Neural cell (in vitro differentiated cells): ENCODE measurements around the gene DLG2. TPM values are rescaled to one million over a fixed set of nuclear protein-coding genes. Genes with fewer than 3 reads are reported as not detected.

Experiments used
- H2AFZ ChIP-seq: fragments of 200-600, 300-800 bp; sonication (generic), shearing (Covaris generic); 2 replicates; pipeline ENCODE4 v1.6.0; 2014; ENCODE audit warnings: low read depth, mild to moderate bottlenecking, antibody characterized with exemption, low read length, moderate library complexity
- H3F3A ChIP-seq: fragments of 200-600 bp; shearing (Covaris generic); 2 replicates; pipeline ENCODE4 v1.6.1; 2016; ENCODE audit warnings: mild to moderate bottlenecking, moderate library complexity, mixed read lengths, antibody characterized with exemption, low read length; ENCODE audit not compliant: insufficient read depth, poor library complexity, severe bottlenecking
- H3K27ac ChIP-seq: fragments of 200-600, 300-800 bp; sonication (generic), shearing (Covaris generic); 2 replicates; pipeline ENCODE4 v1.5.1; 2014; ENCODE audit warnings: mild to moderate bottlenecking, low read length, moderate library complexity
- H3K27me3 ChIP-seq: fragments of 300-800, 200-600 bp; sonication (generic), shearing (Covaris generic); 2 replicates; pipeline ENCODE4 v1.6.0; 2014; ENCODE audit warnings: mild to moderate bottlenecking, low read depth, low read length, moderate library complexity; ENCODE audit not compliant: insufficient read depth
- H3K36me3 ChIP-seq: fragments of 300-800, 200-600 bp; sonication (generic), shearing (Covaris generic); 2 replicates; pipeline ENCODE4 v1.5.1; 2014; ENCODE audit warnings: mild to moderate bottlenecking, antibody characterized with exemption, low read length, moderate library complexity; ENCODE audit not compliant: insufficient read depth
- H3K4me2 ChIP-seq: fragments of 300-800, 200-600 bp; sonication (generic), shearing (Covaris generic); 2 replicates; pipeline ENCODE4 v1.6.0; 2014; ENCODE audit warnings: mild to moderate bottlenecking, low read length
- H3K4me3 ChIP-seq: fragments of 300-800, 200-600 bp; sonication (generic), shearing (Covaris generic); 2 replicates; pipeline ENCODE4 v1.5.1; 2014; ENCODE audit warnings: mild to moderate bottlenecking, low read length, moderate library complexity
- H3K79me2 ChIP-seq: fragments of 200-600 bp; shearing (Covaris generic); replicated peaks from 2 replicates; pipeline ENCODE4 v1.6.0; 2014; ENCODE audit warnings: mild to moderate bottlenecking, low read length, moderate library complexity; ENCODE audit not compliant: insufficient read depth
- H3K9ac ChIP-seq: fragments of 300-800, 200-600 bp; sonication (generic), shearing (Covaris generic); 2 replicates; pipeline ENCODE4 v1.6.1; 2016; ENCODE audit warnings: mild to moderate bottlenecking, low read length, mixed read lengths
- H3K9me2 ChIP-seq: fragments of 200-600 bp; shearing (Covaris generic); 2 replicates; pipeline ENCODE4 v1.6.1; 2016; ENCODE audit warnings: mild to moderate bottlenecking, low read length, mixed read lengths; ENCODE audit not compliant: insufficient read depth
- H3K9me3 ChIP-seq: fragments of 200-600, 300-800 bp; sonication (generic), shearing (Covaris generic); 2 replicates; pipeline ENCODE4 v1.6.1; 2016; ENCODE audit warnings: mild to moderate bottlenecking, mixed run types, low read length, moderate library complexity, mixed read lengths
- H4K20me1 ChIP-seq: fragments of 200-600 bp; shearing (Covaris generic); 2 replicates; pipeline ENCODE4 v1.6.1; 2016; ENCODE audit warnings: mild to moderate bottlenecking, mixed run types; ENCODE audit not compliant: insufficient read depth
- CTCF ChIP-seq: fragments of 450-650 bp; IDR thresholded peaks from 2 replicates; pipeline ENCODE4 v1.5.1; 2014; ENCODE audit warnings: antibody characterized with exemption, mild to moderate bottlenecking, moderate library complexity; ENCODE audit not compliant: poor library complexity, severe bottlenecking
- EP300 ChIP-seq: fragments of 450-650 bp; conservative IDR thresholded peaks from 2 replicates; pipeline ENCODE4 v1.6.1; 2014; ENCODE audit warnings: antibody characterized with exemption, mild to moderate bottlenecking, moderate library complexity; ENCODE audit not compliant: poor library complexity, severe bottlenecking
- EZH2 ChIP-seq: fragments of 200-600, 300-800 bp; shearing (Covaris generic), sonication (generic); IDR thresholded peaks from 2 replicates; pipeline ENCODE4 v1.6.1; 2014; ENCODE audit warnings: antibody characterized with exemption, low read length, borderline replicate concordance, mild to moderate bottlenecking; ENCODE audit not compliant: insufficient read depth, poor library complexity, severe bottlenecking
- MXI1 ChIP-seq: fragments of 450-650 bp; conservative IDR thresholded peaks from 2 replicates; pipeline ENCODE4 v1.6.1; 2014; ENCODE audit warnings: antibody characterized with exemption, mild to moderate bottlenecking; ENCODE audit not compliant: poor library complexity, severe bottlenecking
- POLR2AphosphoS5 ChIP-seq: IDR thresholded peaks from 2 replicates; pipeline ENCODE4 v1.6.1; 2012
- RAD21 ChIP-seq: fragments of 450-650 bp; conservative IDR thresholded peaks from 2 replicates; pipeline ENCODE4 v1.6.1; 2014; ENCODE audit warnings: antibody characterized with exemption, mild to moderate bottlenecking, moderate library complexity
- REST ChIP-seq: IDR thresholded peaks from 2 replicates; pipeline ENCODE4 v1.6.1; 2012; ENCODE audit warnings: borderline replicate concordance
- SMC3 ChIP-seq: fragments of 450-650 bp; conservative IDR thresholded peaks from 2 replicates; pipeline ENCODE4 v1.6.1; 2014; ENCODE audit warnings: antibody characterized with exemption, mild to moderate bottlenecking, moderate library complexity; ENCODE audit not compliant: poor library complexity
- TAF1 ChIP-seq: IDR thresholded peaks from 2 replicates; pipeline ENCODE4 v1.6.1; 2012; ENCODE audit warnings: low read depth
- polyA plus RNA-seq: library from polyadenylated mRNA; depleted of rRNA; stranded (reverse); fragments of >200 nt; gene quantifications from 2 replicates; pipeline ENCODE4 v1.2.3, GENCODE V29; 2014

The DLG2 gene
- polyA plus RNA-seq, 1 donor from 2014 or later, result 179 TPM

- TF ChIP-seq TAF1, result no peak
- TF ChIP-seq EZH2, result no peak
- no peak for TF ChIP-seq RAD21
- no peak for TF ChIP-seq EP300
- TF ChIP-seq SMC3, result no peak
- TF ChIP-seq CTCF, result no peak
- TF ChIP-seq MXI1, result no peak
- TF ChIP-seq POLR2AphosphoS5, result no peak
- no peak for TF ChIP-seq REST
- H3K27me3 ChIP-seq, result no peaks in the 10 kb centered on the region
Measured at GRCh38 chr11:83945976-83946375, 1681.2 kb downstream of the DLG2 start.

GRCh38 chr11:83941050-83941449, 1686.1 kb downstream of the DLG2 start:
- H3K4me2 ChIP-seq, result no peak overlapping the region
- H3K9me3 ChIP-seq, result no peaks in the 10 kb centered on the region
- no peak overlapping the region for H3K9ac ChIP-seq
- H3K27me3 ChIP-seq, result no peaks in the 10 kb centered on the region
- TF ChIP-seq RAD21, result no peak
- no peak for TF ChIP-seq EZH2
- TF ChIP-seq EP300, result no peak
- no peak for TF ChIP-seq REST
- no peak for TF ChIP-seq MXI1
- no peak for TF ChIP-seq TAF1
- TF ChIP-seq POLR2AphosphoS5, result no peak
- TF ChIP-seq CTCF, result no peak
- TF ChIP-seq SMC3, result no peak
- H3K79me2 ChIP-seq, result no peaks in the 10 kb centered on the region
- H2AFZ ChIP-seq, result no peak overlapping the region
- H3F3A ChIP-seq, result no peaks in the 10 kb centered on the region
- no peaks in the 10 kb centered on the region for H4K20me1 ChIP-seq
- no peaks in the 10 kb centered on the region for H3K9me2 ChIP-seq
- no peak overlapping the region for H3K4me3 ChIP-seq
- no peaks in the 10 kb centered on the region for H3K36me3 ChIP-seq
- H3K27ac ChIP-seq, result no peak overlapping the region

More at GRCh38 chr11:83945976-83946375, 1681.2 kb downstream of the DLG2 start:
- Histone ChIP-seq H3K4me3 (no peak overlapping the region), H3K9me3 (no peaks in the 10 kb centered on the region), H3K9ac (no peak overlapping the region), H4K20me1 (no peaks in the 10 kb centered on the region), H3K4me2 (no peak overlapping the region), H3K9me2 (no peaks in the 10 kb centered on the region), H3F3A (no peaks in the 10 kb centered on the region), H3K36me3 (no peaks in the 10 kb centered on the region), H3K27ac (no peak overlapping the region), H3K79me2 (no peaks in the 10 kb centered on the region), H2AFZ (no peak overlapping the region)
